Measurements from ENCODE around the gene DGCR2. TPM values are rescaled to one million over a fixed set of nuclear protein-coding genes. Genes with fewer than 3 reads are reported as not detected.
A peak's percentile ranks its signal among the peaks of the same experiment; 100 is the strongest.

Gene DGCR2
- total RNA-seq, 2 experiments from 2014 or later: 31.9 to 35.5 TPM

DNA sequence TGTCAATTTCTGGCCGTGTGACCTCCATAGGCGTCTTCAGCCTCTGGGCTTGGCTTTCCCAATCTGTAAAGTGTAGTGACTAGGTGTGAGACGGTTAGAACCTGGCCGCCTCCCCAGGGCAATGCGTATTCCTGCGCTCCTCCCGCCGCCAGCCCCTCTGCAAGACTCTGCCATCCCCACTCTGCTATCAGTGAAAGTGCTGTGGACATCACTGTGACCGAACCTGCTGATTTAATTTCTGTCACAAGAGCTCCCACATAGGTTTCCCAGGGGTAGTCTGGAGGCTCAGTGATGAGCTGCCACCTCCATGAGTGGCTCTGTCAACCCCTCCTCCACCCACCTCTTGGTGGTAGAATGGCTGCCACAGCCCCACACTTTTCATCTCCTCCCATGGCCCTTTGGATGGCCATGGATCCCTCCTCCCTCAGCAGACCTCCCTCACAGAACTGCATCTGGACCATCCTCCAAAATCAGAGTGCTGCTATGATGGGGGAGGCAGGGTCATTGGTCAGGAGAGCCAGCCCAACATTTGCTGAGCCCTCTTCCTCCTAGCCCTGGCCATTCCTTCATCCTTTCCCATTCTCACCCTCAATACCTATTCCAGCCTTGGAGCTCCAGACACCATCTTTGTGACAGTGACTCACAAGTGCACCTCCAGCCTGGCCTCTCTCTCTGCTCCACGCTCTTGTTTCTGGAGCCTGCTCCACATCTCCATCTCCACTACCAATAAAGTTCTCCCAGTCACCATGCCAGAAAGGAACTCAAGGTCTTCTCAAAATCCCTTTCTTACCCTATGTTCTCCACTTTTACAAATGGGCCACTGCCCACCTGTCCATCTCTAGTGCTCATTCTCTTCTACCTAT, 29.3 kb upstream of the DGCR2 start:
- Histone ChIP-seq H3K9me3 (ENCODE audit: control insufficient read depth in 1 of 2, insufficient read depth in 1 of 2, low read length in 2 of 2) (peaks cover 5 to 21% of the 10 kb centered on the region in 2 experiments), H3K4me1 (ENCODE audit: insufficient read depth, low read length) (peaks cover 19% of the 10 kb centered on the region), H3K27ac (ENCODE audit: low read depth in 1 of 2, low read length in 2 of 2) (no peak overlapping the region), H3K36me3 (ENCODE audit: insufficient read depth, low read length) (no peaks in the 10 kb centered on the region), H3K4me3 (ENCODE audit: low read length) (no peak overlapping the region), H3K27me3 (ENCODE audit: control insufficient read depth in 1 of 2, insufficient read depth in 2 of 2, low read length in 2 of 2) (peaks cover 40 to 47% of the 10 kb centered on the region in 2 experiments)
- TF ChIP-seq, protein P1, sequence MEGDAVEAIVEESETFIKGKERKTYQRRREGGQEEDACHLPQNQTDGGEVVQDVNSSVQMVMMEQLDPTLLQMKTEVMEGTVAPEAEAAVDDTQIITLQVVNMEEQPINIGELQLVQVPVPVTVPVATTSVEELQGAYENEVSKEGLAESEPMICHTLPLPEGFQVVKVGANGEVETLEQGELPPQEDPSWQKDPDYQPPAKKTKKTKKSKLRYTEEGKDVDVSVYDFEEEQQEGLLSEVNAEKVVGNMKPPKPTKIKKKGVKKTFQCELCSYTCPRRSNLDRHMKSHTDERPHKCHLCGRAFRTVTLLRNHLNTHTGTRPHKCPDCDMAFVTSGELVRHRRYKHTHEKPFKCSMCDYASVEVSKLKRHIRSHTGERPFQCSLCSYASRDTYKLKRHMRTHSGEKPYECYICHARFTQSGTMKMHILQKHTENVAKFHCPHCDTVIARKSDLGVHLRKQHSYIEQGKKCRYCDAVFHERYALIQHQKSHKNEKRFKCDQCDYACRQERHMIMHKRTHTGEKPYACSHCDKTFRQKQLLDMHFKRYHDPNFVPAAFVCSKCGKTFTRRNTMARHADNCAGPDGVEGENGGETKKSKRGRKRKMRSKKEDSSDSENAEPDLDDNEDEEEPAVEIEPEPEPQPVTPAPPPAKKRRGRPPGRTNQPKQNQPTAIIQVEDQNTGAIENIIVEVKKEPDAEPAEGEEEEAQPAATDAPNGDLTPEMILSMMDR (IDR thresholded peaks at IDR 0.05): no peak
- Mint-ChIP-seq H3K4me3 (peak overlapping the region; percentile 69), H3K27me3 (peaks cover 45% of the 10 kb centered on the region), H3K4me1 (ENCODE audit: low read depth) (peaks cover 9% of the 10 kb centered on the region), H3K36me3 (ENCODE audit: low read depth) (no peaks in the 10 kb centered on the region), H3K27ac (no peak overlapping the region), H3K9me3 (no peaks in the 10 kb centered on the region)
- intact Hi-C loops (cut with DNase I, micrococcal nuclease): no loop called here
- DNase-seq (no peak), ATAC-seq (ENCODE audit: poor library complexity) (no peak)
- POLR2A ChIA-PET: interaction anchor here (0.7 kb wide), 1 partner anchor 45 kb away, joined by 3 read pairs; no protein-coding TSS in a partner anchor
- CTCF ChIA-PET: no interaction called here

DNA sequence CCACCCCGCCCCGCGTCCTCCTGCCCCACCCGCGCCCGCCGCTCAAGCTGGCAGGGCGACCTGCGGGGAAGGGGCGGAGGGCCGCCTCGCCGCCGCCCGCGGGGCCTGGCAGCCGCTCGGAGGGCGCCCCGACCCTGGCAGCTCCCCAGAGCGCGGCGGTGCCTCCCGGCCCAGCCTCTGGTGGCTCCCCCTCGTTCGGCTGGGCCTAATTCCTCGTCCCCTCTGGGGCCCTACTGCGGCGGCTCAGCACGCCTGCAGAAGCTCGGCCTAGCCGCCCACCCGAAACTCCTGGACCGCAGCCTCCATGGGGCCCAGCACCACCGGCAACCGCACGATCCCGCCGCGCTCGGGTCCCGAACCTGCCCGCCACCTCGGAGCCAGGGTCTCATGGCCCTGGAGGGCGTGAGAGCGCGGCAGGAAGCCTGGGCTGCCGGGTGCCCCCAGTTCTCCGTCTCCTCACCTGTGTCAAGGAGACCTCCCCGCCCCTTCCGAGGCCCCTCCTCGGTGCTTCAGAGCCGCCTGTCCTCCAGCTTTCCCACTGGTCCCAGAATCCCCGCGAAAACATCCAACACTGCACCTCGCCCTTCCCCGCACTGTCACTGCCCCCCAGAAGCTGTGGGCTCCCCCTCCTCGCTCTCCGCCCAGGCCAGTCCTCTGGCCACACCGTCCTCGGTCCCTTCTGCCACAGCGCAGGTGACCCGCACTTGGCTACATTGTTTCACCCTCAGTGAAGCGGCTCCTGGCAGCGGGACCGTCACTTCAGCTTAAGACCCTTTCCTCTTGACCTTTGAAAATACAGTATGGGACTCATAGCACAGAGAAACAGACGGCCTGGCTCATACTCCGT, 28.5 kb upstream of the DGCR2 start:
- H3K4me1 ChIP-seq (ENCODE audit: insufficient read depth, low read length): peaks cover 19% of the 10 kb centered on the region
- H3K27me3 ChIP-seq (ENCODE audit: control insufficient read depth in 1 of 2, insufficient read depth in 2 of 2, low read length in 2 of 2): peaks cover 40 to 45% of the 10 kb centered on the region in 2 experiments
- no peak overlapping the region for H3K27ac Mint-ChIP-seq
- peak in 1 of 14 experiments; percentile 15 for DNase-seq
- H3K4me1 Mint-ChIP-seq (ENCODE audit: low read depth): peaks cover 9% of the 10 kb centered on the region
- TF ChIP-seq, protein P1 (IDR thresholded peaks at IDR 0.05): no peak
- ChIA-PET POLR2A (no interaction called here), CTCF (no interaction called here)
- peak overlapping the region; percentile 69 for H3K4me3 Mint-ChIP-seq
- H3K27me3 Mint-ChIP-seq: peaks cover 49% of the 10 kb centered on the region
- H3K27ac ChIP-seq (ENCODE audit: low read depth in 1 of 2, low read length in 2 of 2): no peak overlapping the region
- no peaks in the 10 kb centered on the region for H3K36me3 Mint-ChIP-seq (ENCODE audit: low read depth)
- no peak for ATAC-seq (ENCODE audit: poor library complexity)
- H3K9me3 Mint-ChIP-seq: no peaks in the 10 kb centered on the region
- peaks cover 5 to 21% of the 10 kb centered on the region in 2 experiments for H3K9me3 ChIP-seq (ENCODE audit: control insufficient read depth in 1 of 2, insufficient read depth in 1 of 2, low read length in 2 of 2)
- no peak overlapping the region for H3K4me3 ChIP-seq (ENCODE audit: low read length)
- intact Hi-C loops (cut with DNase I, micrococcal nuclease): no loop called here
- H3K36me3 ChIP-seq (ENCODE audit: insufficient read depth, low read length): no peaks in the 10 kb centered on the region

DNA sequence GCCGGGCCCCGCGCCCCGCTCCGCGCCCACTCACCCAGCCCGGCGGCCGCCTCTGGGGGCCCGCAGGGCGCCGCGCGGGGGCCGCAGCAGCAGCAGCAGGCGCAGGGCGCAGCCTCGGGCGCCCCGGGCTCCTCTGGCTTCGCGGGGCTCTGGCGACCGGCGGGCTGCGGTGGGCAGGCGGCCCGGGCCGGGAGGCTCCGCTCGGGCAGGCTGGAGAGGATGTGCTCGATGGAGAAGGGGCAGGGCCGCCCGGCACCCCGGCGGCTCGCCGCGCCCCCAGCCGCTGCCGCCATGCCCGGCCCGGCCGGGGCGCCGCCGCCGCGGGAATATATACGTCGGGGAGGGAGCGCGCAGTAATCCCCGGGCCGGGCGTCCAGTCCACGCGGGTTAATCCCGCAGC, 27.8 kb upstream of the DGCR2 start, which contains the start of gene GSC2:
Gene GSC2, minus strand, starts transcription at position 302 of the 400 bp plus-strand sequence. Its CDS starts 9 bp downstream, at position 293.
- H3K27me3 Mint-ChIP-seq: peaks cover 48% of the 10 kb centered on the region
- H3K27ac ChIP-seq (ENCODE audit: low read depth in 1 of 2, low read length in 2 of 2): no peak within 1 kb of the TSS
- TF ChIP-seq, protein P1 (IDR thresholded peaks at IDR 0.05): no peak
- H3K4me1 Mint-ChIP-seq (ENCODE audit: low read depth): peaks cover 9% of the 10 kb centered on the region
- intact Hi-C loops (cut with DNase I, micrococcal nuclease): loop anchor here (10.0 kb wide), 2 partner anchors 295 to 325 kb away; partner anchors contain the start of genes C22orf39 (in 1 of the 2), CDC45 (in 1 of the 2) and UFD1 (in 1 of the 2)
- ChIA-PET POLR2A (no interaction called here), CTCF (no interaction called here)
- H3K9me3 ChIP-seq (ENCODE audit: control insufficient read depth in 1 of 2, insufficient read depth in 1 of 2, low read length in 2 of 2): peaks cover 5 to 21% of the 10 kb centered on the region in 2 experiments
- no peak for DNase-seq
- no peaks in the 10 kb centered on the region for H3K36me3 Mint-ChIP-seq (ENCODE audit: low read depth)
- H3K36me3 ChIP-seq (ENCODE audit: insufficient read depth, low read length): no peaks in the 10 kb centered on the region
- no peak within 1 kb of the TSS for H3K27ac Mint-ChIP-seq
- H3K27me3 ChIP-seq (ENCODE audit: control insufficient read depth in 1 of 2, insufficient read depth in 2 of 2, low read length in 2 of 2): peaks cover 40 to 45% of the 10 kb centered on the region in 2 experiments
- H3K4me1 ChIP-seq (ENCODE audit: insufficient read depth, low read length): peaks cover 20% of the 10 kb centered on the region
- H3K4me3 ChIP-seq (ENCODE audit: low read length): peak within 1 kb of the TSS; percentile 26
- H3K4me3 Mint-ChIP-seq: peak within 1 kb of the TSS; percentile 69
- no peaks in the 10 kb centered on the region for H3K9me3 Mint-ChIP-seq
- no peak for ATAC-seq (ENCODE audit: poor library complexity)
